Lung (tissue), 12 donors: ENCODE measurements around the gene RFX8. TPM values are rescaled to one million over a fixed set of nuclear protein-coding genes. Genes with fewer than 3 reads are reported as not detected.

Experiments used
- ATAC-seq: fragments of 200-7000 bp; cut with Tn5 transposase; one replicate; pipeline ENCODE4 v1.9.1; 2020; ENCODE audit warnings: moderate number of reproducible peaks; ENCODE audit not compliant: insufficient read depth, low FRiP score
- DNase-seq, 3 donors: peaks; one replicate each; pipeline ENCODE4 v3.0.0-alpha.2; 2013 to 2017
- H3K27ac ChIP-seq, 2 donors: one replicate each; pipeline ENCODE4 v1.5.1; 2013; ENCODE audit warnings: mild to moderate bottlenecking in 2 of 2, moderate library complexity in 2 of 2, control low read depth in 1 of 2, inconsistent platforms in 1 of 2, low read depth in 1 of 2, low read length in 1 of 2
- H3K27me3 ChIP-seq, 3 donors: one replicate each; pipeline ENCODE4 v1.5.1; 2013; ENCODE audit warnings: low read length in 2 of 3; ENCODE audit not compliant: control insufficient read depth in 3 of 3, insufficient read depth in 3 of 3
- H3K36me3 ChIP-seq, 4 donors: one replicate each; pipeline ENCODE4 v1.5.1; 2013; ENCODE audit warnings: low read length in 4 of 4, mild to moderate bottlenecking in 1 of 4, moderate library complexity in 1 of 4; ENCODE audit not compliant: control insufficient read depth in 4 of 4, insufficient read depth in 4 of 4
- H3K4me1 ChIP-seq, 5 donors: one replicate each; pipeline ENCODE4 v1.5.1; 2013; ENCODE audit warnings: low read length in 5 of 5, mild to moderate bottlenecking in 2 of 5, moderate library complexity in 1 of 5; ENCODE audit not compliant: control insufficient read depth in 5 of 5, insufficient read depth in 5 of 5
- H3K4me3 ChIP-seq: one replicate; pipeline ENCODE4 v1.5.1; 2013; ENCODE audit warnings: mild to moderate bottlenecking, control low read depth, moderate library complexity
- H3K9ac ChIP-seq, 2 donors: one replicate each; pipeline ENCODE4 v1.5.1; 2013; ENCODE audit warnings: low read length in 2 of 2, control low read depth in 1 of 2; ENCODE audit not compliant: insufficient read depth in 1 of 2
- H3K9me3 ChIP-seq, 4 donors: one replicate each; pipeline ENCODE4 v1.5.1; 2013; ENCODE audit warnings: low read length in 3 of 4, mild to moderate bottlenecking in 1 of 4, moderate library complexity in 1 of 4; ENCODE audit not compliant: control insufficient read depth in 4 of 4, insufficient read depth in 3 of 4
- CTCF ChIP-seq: IDR thresholded peaks from 2 replicates; pipeline ENCODE4 v1.5.1; 2012; ENCODE audit warnings: mild to moderate bottlenecking; ENCODE audit errors: control extremely low read depth, extremely low read depth
- WGBS, 2 donors: extraction: QIAGEN DNeasy Blood & Tissue Kit; methylation state at CpG; one replicate each; pipeline ENCODE4 v1.1.7; 2013; 5-methylcytosine and 5-hydroxymethylcytosine counted together
- polyA plus RNA-seq, 2 donors: library from polyadenylated mRNA; stranded (reverse); fragments of 200-250 nt; gene quantifications; one replicate each; pipeline ENCODE4 v1.2.1, GENCODE V29; 2013
- total RNA-seq, 2 donors: library from RNA; depleted of rRNA in 1 of 2; stranded (reverse); fragments of >200 nt in 1 of 2; gene quantifications; one replicate each; pipeline ENCODE4 v1.2.1, GENCODE V29; 2014 to 2021
- donor health status: control.
- donor health status: control.
- donor health status: Bipolar disorder and iron deficiency.
- donor health status: healthy.
- donor health status: DM: yes; HTN: yes; CAD: no.

The RFX8 gene
- total and polyA plus RNA-seq, 4 donors, result 0.11 to 0.88 (median 0.36) TPM

DNA sequence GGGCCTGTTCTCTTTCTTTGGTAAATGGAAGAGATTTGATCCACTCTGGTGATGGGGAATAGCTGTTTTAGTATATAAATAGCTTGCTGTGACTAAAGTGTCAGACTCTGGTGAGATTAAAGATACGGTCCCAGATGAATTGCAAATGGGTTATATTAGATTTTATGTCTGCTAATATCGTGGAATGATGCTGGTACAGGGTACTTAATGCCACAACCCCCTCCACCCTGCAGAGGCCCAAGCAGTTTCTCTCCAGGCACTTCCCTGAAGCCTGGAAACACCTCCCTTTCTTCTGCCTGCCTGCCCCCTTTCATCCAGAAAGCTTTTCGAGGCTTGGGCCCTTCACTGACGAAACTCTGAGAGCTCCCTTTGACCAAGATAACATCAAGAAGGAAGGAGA lies 21.4 kb upstream of the RFX8 start:
- no peak overlapping the region for H3K9ac ChIP-seq
- H3K9me3 ChIP-seq, result peaks cover 0 to 2% (median 0%) of the 10 kb centered on the region in 4 donors
- H3K36me3 ChIP-seq, result no peaks in the 10 kb centered on the region
- no peaks in the 10 kb centered on the region for H3K27me3 ChIP-seq
- no peak overlapping the region for H3K27ac ChIP-seq
- 71 to 84% methylated on average over 4 of the region's 4 CpGs for WGBS, 2 donors
- H3K4me3 ChIP-seq, result no peak overlapping the region
- H3K4me1 ChIP-seq, result peaks cover 0 to 14% (median 4%) of the 10 kb centered on the region in 5 donors
- ATAC-seq (no peak), DNase-seq (no peak)
- TF ChIP-seq CTCF, result no peak

DNA sequence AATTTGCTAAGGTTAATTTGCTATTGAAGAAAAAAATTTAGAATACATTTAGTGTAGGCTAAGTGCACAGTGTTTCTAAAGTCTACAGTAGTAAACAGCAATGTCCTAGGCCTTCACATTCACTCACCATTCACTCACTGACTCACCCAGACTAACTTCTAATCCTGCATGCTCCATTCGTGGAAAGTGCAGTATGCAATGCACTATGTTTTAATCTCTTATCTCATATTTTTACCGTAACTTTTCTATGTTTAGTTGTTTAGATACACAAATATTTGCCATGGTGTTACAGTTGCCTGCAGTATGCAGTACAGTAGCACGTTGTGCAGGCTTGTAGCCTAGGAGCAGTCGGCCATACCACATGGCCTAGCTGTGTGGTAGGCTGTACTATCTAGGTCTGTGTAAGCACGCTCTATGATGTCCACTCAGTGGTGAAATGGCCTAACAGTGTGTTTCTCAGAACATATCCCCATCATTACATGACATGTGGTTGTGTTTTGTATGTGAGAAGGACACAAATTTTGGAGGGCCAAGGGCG lies 18.1 kb upstream of the RFX8 start:
- Histone ChIP-seq H3K9me3 (peaks cover 0 to 2% (median 0%) of the 10 kb centered on the region in 4 donors), H3K4me1 (no peaks in the 10 kb centered on the region), H3K9ac (no peak overlapping the region), H3K27me3 (no peaks in the 10 kb centered on the region), H3K36me3 (no peaks in the 10 kb centered on the region), H3K27ac (no peak overlapping the region), H3K4me3 (no peak overlapping the region)
- 92 to 95% methylated on average over 6 of the region's 6 CpGs for whole genome bisulfite sequencing, 2 donors
- DNase-seq (no peak), ATAC-seq (no peak)
- no peak for TF ChIP-seq CTCF

- no peak for TF ChIP-seq CTCF
- Histone ChIP-seq H3K4me3 (no peak overlapping the region), H3K27ac (no peak overlapping the region), H3K27me3 (no peaks in the 10 kb centered on the region), H3K4me1 (no peaks in the 10 kb centered on the region), H3K36me3 (no peaks in the 10 kb centered on the region), H3K9me3 (no peaks in the 10 kb centered on the region), H3K9ac (no peak overlapping the region)
- ATAC-seq (no peak), DNase-seq (no peak)
- 78 to 92% methylated on average over 5 of the region's 5 CpGs for WGBS, 2 donors
Measured at GRCh38 chr2:101486994-101487393, 12.1 kb upstream of the RFX8 start.

DNA sequence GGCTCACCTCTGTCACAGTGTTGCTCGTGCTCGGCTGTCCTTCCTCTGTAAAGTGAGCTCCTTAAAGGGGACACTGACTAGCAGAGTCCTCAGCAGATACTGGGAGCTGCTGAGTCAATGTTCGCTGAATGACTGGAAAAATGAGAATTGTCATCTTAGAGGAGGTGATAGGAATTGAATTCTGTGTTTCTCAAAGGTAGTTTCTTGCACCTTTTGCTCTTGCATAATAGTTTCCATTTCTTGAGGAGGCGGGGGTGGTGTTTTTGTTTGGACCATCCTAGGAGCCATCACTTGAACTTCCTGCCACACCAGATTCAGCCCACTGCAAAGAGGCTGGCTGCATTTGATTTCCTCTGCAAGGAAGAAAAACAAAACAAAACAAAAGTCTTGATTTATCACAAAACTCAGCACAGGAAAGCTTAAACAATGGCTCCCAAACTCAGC lies 11.4 kb upstream of the RFX8 start:
- TF ChIP-seq CTCF, result no peak
- Histone ChIP-seq H3K27me3 (no peaks in the 10 kb centered on the region), H3K9ac (no peak overlapping the region), H3K4me1 (no peaks in the 10 kb centered on the region), H3K9me3 (no peaks in the 10 kb centered on the region), H3K36me3 (no peaks in the 10 kb centered on the region), H3K27ac (no peak overlapping the region), H3K4me3 (no peak overlapping the region)
- no peak for DNase-seq
- no peak for ATAC-seq
- WGBS, 2 donors, result 64 to 81% methylated on average over 4 of the region's 4 CpGs
